GM12864 (cell line): ENCODE data around the gene ATP2B3.

Experiments used
- DNase-seq: peaks from one replicate; pipeline ENCODE4 v3.0.0-alpha.2; 2011; ENCODE audit warnings: low read depth
- H3K4me3 ChIP-seq: 2 replicates; pipeline ENCODE4 v1.5.1; 2011; ENCODE audit warnings: mild to moderate bottlenecking, low read depth, low read length, control low read depth
- TF ChIP-seq, protein P1 (sequence below): IDR thresholded peaks from 2 replicates; pipeline ENCODE4 v1.5.1; 2011; ENCODE audit warnings: low read depth, mild to moderate bottlenecking, moderate library complexity, low read length, control low read depth, inconsistent platforms; ENCODE audit errors: missing control alignments

Gene ATP2B3

DNA sequence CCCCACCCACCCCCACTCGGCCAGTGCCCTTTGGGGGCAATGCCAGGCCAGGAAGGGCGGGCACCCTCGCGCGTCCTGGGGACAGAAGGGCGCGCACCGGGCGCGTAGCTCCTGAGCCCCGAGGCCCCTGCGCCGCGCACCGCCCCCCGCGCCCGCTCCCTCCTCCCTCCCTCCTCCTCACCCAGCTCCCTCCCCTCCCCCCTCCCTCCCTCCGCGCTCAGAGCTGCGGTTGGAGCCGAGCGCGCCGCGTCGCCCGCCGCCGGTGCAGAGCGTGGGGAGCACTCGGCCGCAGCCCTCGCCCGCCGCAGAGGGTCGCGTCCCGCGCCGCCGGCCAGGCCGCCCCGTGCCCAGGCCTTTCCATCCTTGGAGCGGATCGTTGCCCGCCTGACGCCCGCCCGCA is at the start of gene ATP2B3:
Gene ATP2B3, plus strand, starts transcription at position 220 of the 400 bp plus-strand sequence. CDS start 18,606 bp downstream, outside the sequence.
- DNase-seq = no peak

DNA sequence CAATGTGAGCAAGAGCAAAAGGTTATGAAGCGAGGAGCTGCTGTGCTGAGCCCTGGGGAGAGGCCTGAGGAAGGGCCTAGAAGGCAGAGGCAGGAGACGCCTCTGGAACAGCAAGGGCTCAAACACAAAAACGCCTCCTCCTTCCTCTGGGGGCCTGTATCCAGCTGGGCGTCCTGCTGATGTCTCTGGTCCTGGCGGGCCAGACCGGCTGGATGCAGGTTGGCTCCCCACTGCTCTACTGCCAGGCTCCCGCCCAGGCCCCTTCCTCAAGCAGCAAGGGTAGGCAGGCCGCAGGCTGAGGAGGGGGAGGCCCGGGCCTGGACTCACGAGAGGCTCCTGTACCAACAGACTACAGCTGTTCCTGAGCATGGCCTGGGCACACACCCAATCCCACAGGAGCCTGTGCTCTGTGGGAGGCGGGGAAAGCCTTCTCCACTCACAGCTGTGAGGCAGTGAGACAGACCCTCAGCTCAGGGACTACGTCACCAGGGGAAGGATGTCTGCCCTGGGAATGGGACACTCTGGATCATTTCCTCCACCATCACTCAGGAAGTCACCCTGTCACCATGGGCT is 49.3 kb upstream of the ATP2B3 start:
- no peak overlapping the region for H3K4me3 ChIP-seq
- DNase-seq = no peak
- TF ChIP-seq, protein P1, sequence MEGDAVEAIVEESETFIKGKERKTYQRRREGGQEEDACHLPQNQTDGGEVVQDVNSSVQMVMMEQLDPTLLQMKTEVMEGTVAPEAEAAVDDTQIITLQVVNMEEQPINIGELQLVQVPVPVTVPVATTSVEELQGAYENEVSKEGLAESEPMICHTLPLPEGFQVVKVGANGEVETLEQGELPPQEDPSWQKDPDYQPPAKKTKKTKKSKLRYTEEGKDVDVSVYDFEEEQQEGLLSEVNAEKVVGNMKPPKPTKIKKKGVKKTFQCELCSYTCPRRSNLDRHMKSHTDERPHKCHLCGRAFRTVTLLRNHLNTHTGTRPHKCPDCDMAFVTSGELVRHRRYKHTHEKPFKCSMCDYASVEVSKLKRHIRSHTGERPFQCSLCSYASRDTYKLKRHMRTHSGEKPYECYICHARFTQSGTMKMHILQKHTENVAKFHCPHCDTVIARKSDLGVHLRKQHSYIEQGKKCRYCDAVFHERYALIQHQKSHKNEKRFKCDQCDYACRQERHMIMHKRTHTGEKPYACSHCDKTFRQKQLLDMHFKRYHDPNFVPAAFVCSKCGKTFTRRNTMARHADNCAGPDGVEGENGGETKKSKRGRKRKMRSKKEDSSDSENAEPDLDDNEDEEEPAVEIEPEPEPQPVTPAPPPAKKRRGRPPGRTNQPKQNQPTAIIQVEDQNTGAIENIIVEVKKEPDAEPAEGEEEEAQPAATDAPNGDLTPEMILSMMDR = no peak

More for the DNA sequence above, at the start of gene ATP2B3:
- TF ChIP-seq, protein P1 = no peak
- no peak within 1 kb of the TSS for H3K4me3 ChIP-seq

DNA sequence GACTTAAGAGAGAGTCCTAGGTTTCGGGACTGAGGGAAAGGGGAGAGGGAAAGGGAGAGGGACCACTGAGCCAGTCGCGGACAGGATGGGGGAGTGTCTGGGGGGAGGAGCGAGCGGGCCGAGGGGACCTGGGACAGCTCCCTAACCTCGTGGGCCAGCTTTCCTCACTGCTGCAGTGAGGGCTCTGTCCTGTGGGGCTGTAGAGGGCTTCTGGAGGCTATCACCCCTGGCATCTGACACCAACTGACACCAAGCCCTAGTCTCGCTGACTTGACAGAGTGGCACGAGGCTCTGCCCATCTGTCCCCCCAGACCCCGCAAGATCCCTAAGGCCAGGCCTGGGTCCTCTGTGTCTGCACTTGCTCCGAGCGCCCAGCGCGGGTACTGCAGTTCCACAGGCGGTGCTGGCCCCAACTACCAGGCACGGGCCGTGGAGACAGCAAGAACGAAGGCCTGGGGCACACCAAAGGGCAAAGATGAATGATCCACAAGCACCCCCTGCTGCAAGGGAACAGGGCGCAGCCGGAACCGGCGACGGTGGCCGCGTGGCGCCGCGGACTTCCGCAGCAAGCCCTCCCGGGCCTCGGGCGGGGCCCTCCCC is 47.5 kb upstream of the ATP2B3 start:
- peak overlapping the region; percentile 72 for H3K4me3 ChIP-seq
- DNase-seq = no peak
- TF ChIP-seq, protein P1 = peak; percentile 11

DNA sequence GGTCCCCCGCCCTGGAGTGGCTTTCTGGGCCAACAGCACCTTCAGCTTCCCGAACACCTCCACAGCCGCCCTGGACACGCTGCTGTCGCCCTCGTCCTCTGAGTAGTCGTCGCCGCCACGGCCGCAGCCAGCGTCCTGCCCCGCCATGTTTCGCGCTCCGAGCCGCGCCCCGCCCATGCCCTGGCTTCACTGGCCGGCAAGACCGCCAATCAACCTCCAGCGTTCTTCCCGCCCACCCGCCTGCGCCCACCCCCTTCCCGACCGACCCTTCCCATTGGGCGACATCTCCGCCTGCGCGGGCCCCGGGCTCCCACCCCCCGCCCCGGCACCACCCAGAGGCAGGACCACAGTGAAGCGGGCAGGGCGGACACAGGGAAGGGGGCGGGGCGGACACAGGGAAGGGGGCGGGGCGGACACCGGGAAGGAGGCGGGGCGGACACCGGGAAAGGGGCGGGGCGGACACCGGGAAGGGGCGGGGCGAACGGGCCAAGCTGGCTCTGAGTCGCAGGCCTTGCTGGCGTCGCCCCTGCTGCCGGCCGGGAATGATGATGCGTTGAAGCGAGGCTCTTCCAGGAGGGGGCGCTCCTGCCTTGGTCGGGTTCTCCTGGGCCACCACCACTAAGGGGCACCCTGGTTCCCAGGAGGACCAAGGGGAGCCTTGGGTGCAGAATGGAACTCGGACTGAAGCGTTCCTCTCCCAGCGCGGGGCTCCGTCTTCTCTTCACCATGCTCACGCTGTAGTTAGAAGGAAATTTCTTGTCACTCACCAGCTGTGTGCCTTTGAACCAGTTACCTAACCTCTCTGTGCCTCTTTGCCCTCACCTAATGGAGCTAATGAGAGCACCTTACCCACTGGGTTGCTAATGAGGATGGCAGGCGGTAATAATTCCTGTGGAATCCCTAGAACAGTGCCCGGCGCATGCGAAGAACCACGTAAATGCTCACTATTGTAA is 46.8 kb upstream of the ATP2B3 start, which contains the start of gene HAUS7:
Gene HAUS7, minus strand, starts transcription at position 166 of the 953 bp plus-strand sequence. Its CDS starts 19 bp downstream, at position 147.
- peak within 1 kb of the TSS; percentile 72 for H3K4me3 ChIP-seq
- TF ChIP-seq, protein P1 = peak; percentile 68
- DNase-seq = peak; percentile 55

DNA sequence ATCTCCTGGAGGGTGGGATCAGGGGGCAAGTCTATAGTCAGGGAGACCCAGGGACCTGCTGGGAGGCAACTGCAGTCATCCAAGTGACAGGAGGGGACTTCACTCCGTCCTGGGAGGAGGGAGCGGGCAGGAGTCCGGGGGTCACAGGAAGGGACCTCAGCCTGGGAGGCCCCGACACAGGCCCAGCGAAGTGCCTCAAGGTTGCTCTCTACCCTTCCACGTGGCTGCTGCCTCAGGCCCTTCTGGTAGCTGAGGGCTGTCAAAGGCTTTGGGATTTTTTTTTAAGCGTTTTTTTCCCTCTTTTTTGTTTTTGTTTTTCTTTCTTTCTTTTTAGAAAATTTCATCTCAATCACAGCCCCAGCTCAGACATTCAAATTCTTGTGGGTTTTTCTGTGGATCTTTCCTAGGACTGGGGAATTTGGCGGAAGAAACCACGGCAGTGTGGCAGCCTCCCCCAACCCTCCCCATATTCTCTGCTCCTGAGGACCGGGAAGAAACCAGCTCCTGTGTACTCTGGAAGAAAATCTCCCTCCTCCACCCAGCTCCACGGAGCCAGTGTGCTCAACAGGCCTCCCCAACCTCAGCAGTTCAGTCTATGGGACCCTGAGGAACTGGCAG is 45.7 kb upstream of the ATP2B3 start:
- no peak overlapping the region for H3K4me3 ChIP-seq
- TF ChIP-seq, protein P1 = no peak
- DNase-seq = no peak

DNA sequence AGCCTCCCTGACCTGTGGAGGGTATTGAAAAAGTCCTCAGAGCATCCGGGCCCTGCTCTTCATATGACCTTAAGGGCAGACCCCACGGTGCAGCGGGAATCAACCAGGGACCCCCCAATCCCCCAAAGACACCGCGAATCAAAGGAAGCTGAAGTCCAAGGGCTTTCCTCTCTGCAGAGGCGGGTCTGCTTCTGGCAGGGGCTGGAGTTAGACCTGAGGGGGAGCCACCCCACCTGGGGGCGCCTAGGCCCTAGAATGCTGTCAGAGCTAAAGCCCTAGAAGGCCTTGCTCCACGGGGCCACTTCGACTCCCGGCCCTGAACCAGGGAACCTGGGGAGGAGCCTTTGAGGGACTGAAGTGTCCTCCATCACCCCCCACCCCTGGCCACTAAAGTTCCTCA is 44.3 kb upstream of the ATP2B3 start:
- no peak for DNase-seq
- H3K4me3 ChIP-seq = no peak overlapping the region
- TF ChIP-seq, protein P1 = no peak
